Measurements from ENCODE around the gene ACOT7. TPM values are rescaled to one million over a fixed set of nuclear protein-coding genes. Genes with fewer than 3 reads are reported as not detected.

The ACOT7 gene
- total RNA-seq, 1 donor, result 38.8 TPM

DNA sequence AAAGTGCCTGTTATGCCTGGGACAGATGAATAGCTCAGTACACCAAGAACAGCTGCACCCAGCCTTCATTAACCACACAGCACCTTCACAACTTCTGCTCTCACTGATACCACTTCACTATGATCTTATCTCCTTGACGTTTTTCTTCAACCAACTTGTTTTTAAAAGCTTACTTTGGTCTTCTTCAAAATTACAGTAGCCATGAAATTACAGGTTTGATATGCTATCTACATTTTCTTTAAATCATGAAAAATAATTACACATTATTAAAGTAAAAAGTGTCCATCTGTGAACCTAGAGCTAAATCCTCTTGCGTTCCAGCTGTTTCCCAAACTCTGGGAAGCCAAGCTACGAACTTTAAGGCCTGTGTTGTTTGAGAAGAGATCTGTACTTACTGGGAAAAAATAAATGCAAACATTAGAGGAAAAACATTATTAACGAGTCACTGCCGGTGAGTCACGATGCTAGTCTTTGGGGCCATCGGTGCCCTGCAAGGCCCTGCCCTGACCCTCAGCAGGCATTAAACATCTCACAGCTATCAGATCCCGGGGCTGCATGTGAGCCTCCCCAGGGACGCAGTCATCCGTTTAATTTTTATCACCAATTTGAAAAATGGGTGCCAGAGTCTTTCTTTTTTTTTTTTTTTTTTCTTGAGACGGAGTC, 76.3 kb downstream of the ACOT7 start:
- peak in 1 of 3 donors; percentile 46 for DNase-seq (ENCODE audit: low read depth in 2 of 3, low spot score in 2 of 3)

GRCh38 chr1:6316240-6317097, 77.1 kb downstream of the ACOT7 start:
- no peak for DNase-seq (ENCODE audit: low read depth in 2 of 3, low spot score in 2 of 3)

- no peak for DNase-seq (ENCODE audit: low read depth in 2 of 3, low spot score in 2 of 3)
Observed at GRCh38 chr1:6314503-6314902, 79.1 kb downstream of the ACOT7 start.

GRCh38 chr1:6313393-6314200, 80.0 kb downstream of the ACOT7 start:
- DNase-seq (ENCODE audit: low read depth in 2 of 3, low spot score in 2 of 3), result no peak

- DNase-seq (ENCODE audit: low read depth in 2 of 3, low spot score in 2 of 3), result no peak
Observed at GRCh38 chr1:6310116-6310848, 83.3 kb downstream of the ACOT7 start.

- DNase-seq (ENCODE audit: low read depth in 2 of 3, low spot score in 2 of 3), result no peak
Observed at GRCh38 chr1:6309564-6309963, 84.0 kb downstream of the ACOT7 start.

GRCh38 chr1:6308449-6308848, 85.1 kb downstream of the ACOT7 start:
- no peak for DNase-seq (ENCODE audit: low read depth in 2 of 3, low spot score in 2 of 3)

GRCh38 chr1:6307682-6308081, 85.9 kb downstream of the ACOT7 start:
- peak in 1 of 3 donors; percentile 6 for DNase-seq (ENCODE audit: low read depth in 2 of 3, low spot score in 2 of 3)

DNA sequence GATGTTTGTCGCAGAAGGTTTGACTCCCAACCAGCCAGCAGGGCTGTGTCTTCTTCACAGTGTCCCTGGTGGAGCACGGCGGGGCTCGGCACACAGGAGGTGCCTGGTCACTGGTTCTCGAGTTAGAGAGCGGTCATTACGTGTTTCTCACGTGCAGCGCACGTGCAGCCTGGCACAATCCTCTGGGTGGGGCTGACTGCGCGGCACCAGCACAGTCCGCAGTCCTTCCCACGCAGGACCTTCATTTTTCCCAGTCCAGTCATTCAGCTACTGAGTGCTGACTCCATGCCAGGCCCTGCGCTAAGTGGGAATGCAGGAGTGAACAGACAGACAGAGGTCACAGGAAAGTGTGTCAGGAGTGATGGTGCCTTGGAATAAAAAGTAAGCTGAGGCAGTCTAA, 86.5 kb downstream of the ACOT7 start:
- DNase-seq (ENCODE audit: low read depth in 2 of 3, low spot score in 2 of 3), result no peak

- DNase-seq (ENCODE audit: low read depth in 2 of 3, low spot score in 2 of 3), result no peak
Observed at GRCh38 chr1:6303397-6304012, 90.1 kb downstream of the ACOT7 start.

- DNase-seq (ENCODE audit: low read depth in 2 of 3, low spot score in 2 of 3), result no peak
Observed at GRCh38 chr1:6302568-6302967, 91.0 kb downstream of the ACOT7 start.

- DNase-seq (ENCODE audit: low read depth in 2 of 3, low spot score in 2 of 3), result no peak
Observed at GRCh38 chr1:6301526-6301925, 92.0 kb downstream of the ACOT7 start.

DNA sequence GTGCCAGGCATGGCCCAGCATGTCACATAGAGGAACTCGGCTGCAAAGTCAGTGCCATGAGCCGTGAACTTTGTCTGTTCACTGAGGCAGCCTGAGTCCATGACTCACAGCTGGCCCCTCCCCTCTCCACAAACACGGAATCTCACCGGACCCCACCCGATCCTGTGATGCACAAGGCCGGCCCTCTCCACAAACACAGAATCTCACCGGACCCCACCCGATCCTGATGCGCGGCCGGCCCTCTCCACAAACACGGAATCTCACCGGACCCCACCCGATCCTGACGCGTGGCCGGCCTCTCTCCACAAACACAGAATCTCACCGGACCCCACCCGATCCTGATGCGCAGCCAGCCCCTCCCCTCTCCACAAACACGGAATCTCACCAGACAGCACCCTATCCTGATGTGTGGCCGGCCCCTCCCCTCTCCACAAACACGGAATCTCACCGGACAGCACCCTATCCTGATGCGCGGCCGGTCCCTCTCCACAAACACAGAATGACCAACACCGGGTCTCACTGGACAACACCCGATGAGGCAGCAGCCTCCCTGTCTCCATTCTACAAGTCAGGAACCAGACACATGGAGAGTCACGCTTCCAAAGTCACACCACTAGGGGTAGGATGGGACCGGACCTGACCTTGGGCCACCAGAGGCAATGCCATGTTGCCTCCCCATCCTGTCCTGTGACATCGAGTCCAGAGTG, 93.1 kb downstream of the ACOT7 start:
- DNase-seq (ENCODE audit: low read depth in 2 of 3, low spot score in 2 of 3), result no peak

DNA sequence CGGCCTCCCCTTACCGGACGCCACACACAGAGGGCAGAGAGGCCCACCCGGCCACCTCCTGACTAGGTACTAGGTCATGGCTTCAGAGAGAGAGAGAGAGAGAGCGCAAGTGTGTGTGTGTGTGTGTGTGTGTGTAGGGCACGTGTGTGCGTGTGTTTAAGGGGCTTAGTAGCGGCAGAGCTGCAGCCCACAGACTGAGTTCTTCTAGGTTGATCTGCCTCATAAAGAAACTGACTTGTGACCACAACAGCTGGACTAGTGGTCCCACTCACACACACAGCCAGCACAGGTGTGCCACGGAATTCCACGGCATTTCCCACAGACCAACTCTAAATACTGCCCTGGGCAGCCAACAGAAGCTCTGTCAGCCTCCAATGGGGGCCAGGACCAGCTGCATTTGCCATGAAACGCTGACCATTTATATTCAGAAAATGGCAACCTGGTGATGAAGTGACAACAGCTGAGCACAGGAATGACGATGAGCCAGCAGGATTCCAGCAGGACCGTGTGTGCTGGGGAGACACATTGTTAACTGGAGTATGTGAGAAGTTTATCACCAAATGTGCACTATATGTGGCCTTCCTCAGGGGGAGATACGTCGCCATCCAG, 93.9 kb downstream of the ACOT7 start:
- DNase-seq (ENCODE audit: low read depth in 2 of 3, low spot score in 2 of 3), result no peak

DNA sequence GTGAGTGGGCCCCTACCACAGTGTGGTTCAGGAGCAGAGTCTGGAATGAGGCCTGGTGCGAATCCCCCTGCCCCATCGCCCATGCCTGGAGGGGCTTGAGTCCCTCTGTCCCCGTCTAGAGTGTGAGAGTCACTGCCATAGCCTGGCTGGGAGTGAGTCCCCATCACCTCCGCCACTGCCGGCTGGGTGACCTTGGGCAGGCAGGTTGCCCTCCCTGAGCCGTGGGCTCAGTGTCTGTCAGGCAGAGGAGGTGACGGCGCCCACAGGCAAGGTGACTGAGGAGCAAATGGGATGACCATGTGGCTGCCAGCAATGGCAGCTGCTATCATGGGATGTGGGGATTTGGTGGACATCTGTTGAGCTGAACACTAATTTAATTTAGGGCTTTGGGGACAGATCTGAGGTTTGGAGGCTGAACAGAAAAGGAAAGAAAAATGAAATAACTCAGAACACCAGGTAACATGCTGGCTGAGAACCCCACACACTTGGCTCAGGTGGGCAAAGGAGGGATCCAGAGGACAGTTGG, 94.6 kb downstream of the ACOT7 start:
- DNase-seq (ENCODE audit: low read depth in 2 of 3, low spot score in 2 of 3), result no peak

- DNase-seq (ENCODE audit: low read depth in 2 of 3, low spot score in 2 of 3), result no peak
Observed at GRCh38 chr1:6298530-6298929, 95.0 kb downstream of the ACOT7 start.

DNA sequence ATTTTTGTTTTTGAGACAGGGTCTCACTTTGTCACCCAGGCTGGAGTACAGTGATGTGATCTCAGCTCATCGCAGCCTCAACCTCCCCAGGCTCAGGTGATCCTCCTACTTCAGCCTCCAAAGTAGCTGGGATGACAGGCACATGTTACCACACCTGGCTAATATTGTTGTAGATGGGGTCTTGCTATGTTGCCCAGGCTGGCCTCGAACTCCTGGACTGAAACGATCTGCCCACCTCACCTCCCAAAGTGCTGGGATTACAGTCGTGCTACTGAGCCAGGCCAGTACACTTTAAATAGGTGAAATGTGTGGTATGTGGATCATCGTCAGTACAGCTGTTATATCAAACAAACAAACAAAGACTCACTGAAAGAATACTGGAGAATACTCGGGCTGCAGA, 97.7 kb downstream of the ACOT7 start:
- no peak for DNase-seq (ENCODE audit: low read depth in 2 of 3, low spot score in 2 of 3)

DNA sequence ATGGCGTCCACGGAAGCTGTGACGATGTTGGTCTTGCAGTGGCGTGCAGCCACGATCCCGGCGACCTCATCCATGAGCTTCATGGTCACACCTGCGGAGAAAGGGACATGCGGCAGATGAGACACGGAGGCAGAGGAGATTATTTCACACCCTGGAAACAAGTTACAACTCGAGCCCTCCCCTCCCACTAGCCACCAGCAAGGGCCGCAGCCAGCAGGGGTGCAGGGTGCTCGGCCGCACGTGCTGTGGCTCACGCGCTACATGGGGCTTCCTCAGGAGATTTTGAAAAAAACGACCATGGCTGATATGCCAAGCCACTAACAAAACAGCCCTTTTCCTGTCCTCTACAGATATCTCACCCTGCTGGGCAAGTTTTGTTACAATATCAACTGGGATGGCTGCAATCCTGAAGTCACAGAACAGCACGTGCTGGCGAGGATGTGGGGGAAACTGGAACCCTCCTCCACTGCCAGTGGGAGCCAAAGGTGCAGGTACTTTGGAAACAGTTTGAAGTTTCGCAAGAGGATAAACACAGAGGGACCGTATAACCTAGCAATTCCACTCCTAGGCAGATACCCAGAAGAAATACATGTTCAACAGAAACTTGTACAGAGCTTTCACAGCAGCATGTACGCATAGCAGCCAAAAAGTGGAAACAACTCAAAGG, 98.5 kb downstream of the ACOT7 start:
- DNase-seq (ENCODE audit: low read depth in 2 of 3, low spot score in 2 of 3), result peak in 1 of 3 donors; percentile 6
